ENCODE results near the gene LRRC46. TPM values are rescaled to one million over a fixed set of nuclear protein-coding genes. Genes with fewer than 3 reads are reported as not detected.

LRRC46 gene
- total and polyA plus RNA-seq, 10 donors, result 0.42 to 1.4 (median 1.1) TPM

DNA sequence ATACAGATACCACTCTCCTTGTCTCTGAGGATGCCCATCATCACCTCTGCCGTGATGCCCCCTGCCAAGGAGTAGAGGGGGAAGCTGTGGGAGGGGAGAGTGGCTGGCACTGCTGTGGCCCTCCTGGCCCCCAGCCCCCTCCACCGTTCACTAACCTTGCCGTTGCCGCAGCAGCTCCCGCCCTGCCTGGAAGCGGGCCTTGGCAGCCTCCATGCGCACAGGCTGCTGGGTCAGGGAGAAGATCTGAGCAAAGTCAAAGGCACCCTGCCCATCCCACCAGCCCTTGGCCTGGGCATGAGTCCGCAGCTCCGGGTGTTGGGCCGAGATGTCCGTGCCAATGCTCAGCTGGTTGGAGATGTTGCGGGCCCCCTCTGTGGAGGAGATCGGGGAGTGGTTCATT, 7.2 kb downstream of the LRRC46 start:
- DNase-seq, result no peak
- no peaks in the 10 kb centered on the region for H3K9me3 ChIP-seq
- H3K4me1 ChIP-seq, result peaks cover 21 to 98% (median 67%) of the 10 kb centered on the region in 6 donors
- intact Hi-C loops (cut with DNase I; ENCODE audit: low total_unique reads), result no loop called here
- TF ChIP-seq, protein P1, sequence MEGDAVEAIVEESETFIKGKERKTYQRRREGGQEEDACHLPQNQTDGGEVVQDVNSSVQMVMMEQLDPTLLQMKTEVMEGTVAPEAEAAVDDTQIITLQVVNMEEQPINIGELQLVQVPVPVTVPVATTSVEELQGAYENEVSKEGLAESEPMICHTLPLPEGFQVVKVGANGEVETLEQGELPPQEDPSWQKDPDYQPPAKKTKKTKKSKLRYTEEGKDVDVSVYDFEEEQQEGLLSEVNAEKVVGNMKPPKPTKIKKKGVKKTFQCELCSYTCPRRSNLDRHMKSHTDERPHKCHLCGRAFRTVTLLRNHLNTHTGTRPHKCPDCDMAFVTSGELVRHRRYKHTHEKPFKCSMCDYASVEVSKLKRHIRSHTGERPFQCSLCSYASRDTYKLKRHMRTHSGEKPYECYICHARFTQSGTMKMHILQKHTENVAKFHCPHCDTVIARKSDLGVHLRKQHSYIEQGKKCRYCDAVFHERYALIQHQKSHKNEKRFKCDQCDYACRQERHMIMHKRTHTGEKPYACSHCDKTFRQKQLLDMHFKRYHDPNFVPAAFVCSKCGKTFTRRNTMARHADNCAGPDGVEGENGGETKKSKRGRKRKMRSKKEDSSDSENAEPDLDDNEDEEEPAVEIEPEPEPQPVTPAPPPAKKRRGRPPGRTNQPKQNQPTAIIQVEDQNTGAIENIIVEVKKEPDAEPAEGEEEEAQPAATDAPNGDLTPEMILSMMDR (IDR thresholded peaks at IDR 0.05 in 8 of 11, conservative IDR thresholded peaks at IDR 0.05 in 3 of 11), result no peak
- TF ChIP-seq POLR2AphosphoS5 (IDR thresholded peaks at IDR 0.05) (no peak), POLR2A (IDR thresholded peaks at IDR 0.05) (no peak)
- peaks cover 0 to under 1% (median 0%) of the 10 kb centered on the region in 7 donors for H3K27me3 ChIP-seq (replicated peaks in 1 of 7)
- H3K36me3 ChIP-seq, result peaks cover 0 to 42% (median 15%) of the 10 kb centered on the region in 6 donors
- peak overlapping the region in 5 of 8 donors; percentile 68 to 85 (median 79) for H3K27ac ChIP-seq
- 91 to 97% (median 95%) methylated on average over 7 to 13 of the region's 13 CpGs for WGBS, 5 donors
- no peak overlapping the region for H3K4me3 ChIP-seq

DNA sequence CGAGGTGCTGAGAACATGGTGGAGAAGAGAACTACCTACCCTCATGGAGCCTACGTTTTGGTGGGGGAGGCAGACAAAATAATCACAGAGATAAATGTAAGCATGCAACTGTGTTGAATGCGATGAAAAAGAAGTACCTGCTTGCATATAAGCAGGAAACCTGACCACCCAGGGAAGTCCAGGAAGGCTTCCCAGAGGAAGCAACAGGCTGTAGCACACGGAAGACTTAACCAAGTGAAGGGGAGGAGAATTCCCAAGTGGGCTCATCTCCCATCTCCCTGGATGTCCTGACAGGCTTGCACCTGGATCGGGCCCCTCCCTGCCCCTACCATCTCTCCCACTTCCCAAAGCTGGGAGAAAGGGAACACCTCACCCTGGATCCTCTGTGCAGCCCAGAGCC, 7.6 kb downstream of the LRRC46 start:
- Histone ChIP-seq H3K4me3 (no peak overlapping the region), H3K9me3 (no peaks in the 10 kb centered on the region), H3K27ac (peak overlapping the region in 1 of 8 donors; percentile 85), H3K36me3 (peaks cover 0 to 42% (median 15%) of the 10 kb centered on the region in 6 donors), H3K27me3 (replicated peaks in 1 of 7) (peaks cover 0 to 5% (median 0%) of the 10 kb centered on the region in 7 donors), H3K4me1 (peaks cover 21 to 94% (median 63%) of the 10 kb centered on the region in 6 donors)
- whole genome bisulfite sequencing, 5 donors, result 84 to 95% (median 85%) methylated on average over 4 to 5 of the region's 5 CpGs
- TF ChIP-seq POLR2AphosphoS5 (IDR thresholded peaks at IDR 0.05) (no peak), POLR2A (IDR thresholded peaks at IDR 0.05) (no peak)
- TF ChIP-seq, protein P1 (IDR thresholded peaks at IDR 0.05 in 8 of 11, conservative IDR thresholded peaks at IDR 0.05 in 3 of 11), result no peak
- intact Hi-C loops (cut with DNase I; ENCODE audit: low total_unique reads), result no loop called here
- no peak for DNase-seq

DNA sequence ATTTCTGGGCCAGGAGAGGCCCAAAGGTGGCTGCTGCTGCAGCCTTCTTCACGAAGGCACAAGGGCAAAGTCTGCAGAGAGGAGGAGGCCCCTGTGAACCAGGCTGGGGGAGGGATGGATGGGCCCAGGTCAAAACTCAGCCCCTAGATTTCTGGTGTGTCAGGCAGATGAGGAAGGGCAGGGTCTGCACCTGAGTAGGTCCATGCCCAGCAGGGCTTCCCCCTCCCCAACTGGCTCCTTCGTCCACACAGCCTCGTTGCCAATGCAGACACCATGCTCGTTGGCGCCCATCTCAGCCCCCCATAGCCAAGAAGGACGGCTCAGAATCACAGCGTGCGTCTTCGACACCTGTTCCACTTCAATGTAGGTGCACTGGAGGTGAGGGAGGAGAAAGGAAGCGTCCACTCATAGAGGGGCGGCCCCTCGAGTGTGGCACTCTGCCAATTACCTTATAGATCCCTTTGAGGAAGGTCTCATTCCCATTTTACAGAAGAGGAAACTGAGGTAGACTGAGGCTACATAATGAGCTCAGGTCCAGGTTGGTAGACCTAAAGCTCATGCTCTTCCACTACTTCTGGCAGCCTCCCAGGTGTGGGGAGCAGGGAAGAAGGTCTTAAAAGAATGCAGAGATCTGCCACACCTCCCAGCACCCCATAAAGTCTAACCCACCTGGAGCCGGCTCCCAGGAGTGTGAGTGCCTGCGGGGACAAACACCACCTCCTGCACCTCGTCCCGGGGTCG, 8.7 kb downstream of the LRRC46 start:
- Histone ChIP-seq H3K4me1 (peaks cover 21 to 83% (median 55%) of the 10 kb centered on the region in 6 donors), H3K4me3 (peak overlapping the region; percentile 74 to 96 (median 82)), H3K9me3 (no peaks in the 10 kb centered on the region), H3K27me3 (replicated peaks in 1 of 7) (peaks cover 0 to 15% (median 0%) of the 10 kb centered on the region in 7 donors), H3K27ac (peak overlapping the region in 7 of 8 donors; percentile 65 to 84 (median 82)), H3K36me3 (peaks cover 0 to 41% (median 15%) of the 10 kb centered on the region in 6 donors)
- DNase-seq, result no peak
- TF ChIP-seq, protein P1 (IDR thresholded peaks at IDR 0.05 in 8 of 11, conservative IDR thresholded peaks at IDR 0.05 in 3 of 11), result no peak
- TF ChIP-seq POLR2A (IDR thresholded peaks at IDR 0.05) (no peak), POLR2AphosphoS5 (IDR thresholded peaks at IDR 0.05) (no peak)
- whole genome bisulfite sequencing, 5 donors, result 46 to 61% (median 55%) methylated on average over 12 to 17 of the region's 17 CpGs
- intact Hi-C loops (cut with DNase I; ENCODE audit: low total_unique reads), result no loop called here

Measured in spleen (tissue), 11 donors.